T-cell (primary cell): ENCODE data around the gene TXLNB. TPM values are rescaled to one million over a fixed set of nuclear protein-coding genes. Genes with fewer than 3 reads are reported as not detected.
"Not testable (repeated sequence)": the region's sequence is repeated elsewhere in the genome, so short reads cannot be mapped to it uniquely, and the experiment has no call there.

ENCODE experiments used
- ATAC-seq, 4 experiments: fragments of 200-7000 bp in 3 of 4; fragments of 150-1000 bp in 1 of 4; cut with Tn5 transposase; replicated peaks in 1 of 4; 1 replicate in 3 of 4; 2 replicates in 1 of 4; pipeline ENCODE4 v1.10.0; 2021; ENCODE audit warnings: moderate library complexity in 3 of 4, mild to moderate bottlenecking in 2 of 4, moderate number of reproducible peaks in 1 of 4
- CTCF ChIA-PET, 2 donors: fragments of 300-600 bp; sonication (Branson Sonifier 250); formaldehyde crosslinking; loops; one replicate each; lab custom pipeline; 2022; ENCODE audit warnings: antibody characterized with exemption in 2 of 2; lab: Charles Lee
- POLR2A ChIA-PET, 2 donors: fragments of 300-600 bp; sonication (Branson Sonifier 250); formaldehyde crosslinking; loops; one replicate each; lab custom pipeline; 2022; ENCODE audit warnings: antibody characterized with exemption in 2 of 2; lab: Charles Lee
- DNase-seq, 35 experiments: peaks; one replicate each; pipeline versions ENCODE4 v3.0.0 to v3.0.0-alpha.2; 2013 to 2023
- H3K27ac ChIP-seq: one replicate; pipeline ENCODE4 v1.5.1; 2013; ENCODE audit warnings: low read length
- H3K27me3 ChIP-seq, 2 experiments: replicated peaks in 1 of 2; 1 replicate in 1 of 2; 2 replicates in 1 of 2; pipeline versions ENCODE4 v1.6.1 to v1.7.0; 2013; ENCODE audit warnings: low read length in 1 of 2, mixed read lengths in 1 of 2; ENCODE audit not compliant: control insufficient read depth in 2 of 2, insufficient read depth in 2 of 2; ENCODE audit errors: extremely low read depth in 1 of 2
- H3K36me3 ChIP-seq, 2 donors: 1 replicate in 1 of 2; 2 replicates in 1 of 2; pipeline versions ENCODE4 v1.6.1 to v1.7.0; 2013; ENCODE audit warnings: low read length in 1 of 2; ENCODE audit not compliant: control insufficient read depth in 2 of 2, insufficient read depth in 1 of 2; ENCODE audit errors: extremely low read depth in 1 of 2
- H3K4me1 ChIP-seq, 2 experiments: 1 replicate in 1 of 2; 2 replicates in 1 of 2; pipeline versions ENCODE4 v1.6.1 to v1.7.0; 2013; ENCODE audit warnings: low read length in 2 of 2, mixed read lengths in 1 of 2; ENCODE audit not compliant: insufficient read depth in 2 of 2, control insufficient read depth in 1 of 2; ENCODE audit errors: extremely low read depth in 1 of 2
- H3K4me3 ChIP-seq, 2 donors: 1 replicate in 1 of 2; 2 replicates in 1 of 2; pipeline versions ENCODE4 v1.5.1 to v1.7.0; 2013; ENCODE audit warnings: mild to moderate bottlenecking in 2 of 2, low read length in 1 of 2, moderate library complexity in 1 of 2; ENCODE audit not compliant: control insufficient read depth in 1 of 2; ENCODE audit errors: extremely low read depth in 1 of 2
- H3K9me3 ChIP-seq: 2 replicates; pipeline ENCODE4 v1.7.0; 2013
- H3K27ac Mint-ChIP-seq, 2 donors: one replicate each; pipeline ENCODE4 v1.8.0; 2020 to 2021; ENCODE audit warnings: mild to moderate bottlenecking in 2 of 2, mixed read lengths in 2 of 2
- H3K27me3 Mint-ChIP-seq, 2 donors: one replicate each; pipeline ENCODE4 v1.8.0; 2021 to 2022; ENCODE audit warnings: mixed read lengths in 2 of 2
- H3K36me3 Mint-ChIP-seq: one replicate; pipeline ENCODE4 v1.8.0; 2021; ENCODE audit warnings: mixed read lengths
- H3K4me1 Mint-ChIP-seq, 3 donors: one replicate each; pipeline ENCODE4 v1.8.0; 2020 to 2022; ENCODE audit warnings: mixed read lengths in 3 of 3, mild to moderate bottlenecking in 1 of 3
- H3K4me3 Mint-ChIP-seq, 3 donors: one replicate each; pipeline ENCODE4 v1.8.0; 2020 to 2022; ENCODE audit warnings: mild to moderate bottlenecking in 3 of 3, mixed read lengths in 3 of 3, moderate library complexity in 3 of 3
- H3K9me3 Mint-ChIP-seq, 3 donors: one replicate each; pipeline ENCODE4 v1.8.0; 2020 to 2022; ENCODE audit warnings: mixed read lengths in 3 of 3
- WGBS: methylation state at CpG from one replicate; pipeline ENCODE4 v1.1.5; 2013; ENCODE audit warnings: missing lambda C conversion rate; ENCODE audit not compliant: insufficient coverage; 5-methylcytosine and 5-hydroxymethylcytosine counted together
- total RNA-seq, 35 experiments: library from RNA in 6 of 35; stranded (reverse) in 6 of 35; fragments of 120-200 nt in 1 of 35; gene quantifications; one replicate each; pipeline versions ENCODE4 v1.2.1 to v1.2.4 and lab custom pipeline; 2013 to 2026

TXLNB gene
- total RNA-seq, 5 donors from 2014 or later (not counting 1 experiment from before 2014, with no cell fraction given), result 0.41 to 0.92 (median 0.72) TPM

DNA sequence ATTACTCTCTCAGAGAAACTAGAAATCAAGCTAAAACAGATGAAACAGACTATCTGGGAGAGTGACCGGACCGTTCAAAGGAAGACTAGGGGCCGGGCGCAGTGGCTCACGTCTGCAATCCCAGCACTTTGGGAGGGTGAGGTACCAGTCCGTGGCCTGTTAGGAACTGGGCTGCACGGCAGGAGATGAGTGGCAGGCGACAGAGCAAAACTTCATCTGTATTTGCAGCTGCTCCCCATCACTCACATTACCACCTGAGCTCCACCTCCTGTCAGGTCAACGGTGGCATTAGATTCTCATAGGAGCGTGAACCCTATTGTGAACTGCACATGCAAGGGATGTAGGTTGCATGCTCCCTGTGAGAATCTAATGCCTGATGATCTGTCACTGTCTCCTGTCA, 5.4 kb downstream of the TXLNB start:
- H3K4me1 Mint-ChIP-seq, result peaks cover 26 to 42% (median 39%) of the 10 kb centered on the region in 3 donors
- H3K4me1 ChIP-seq, result peaks cover 11 to 18% of the 10 kb centered on the region in 2 experiments
- POLR2A ChIA-PET, H3K27ac ChIP-seq, H3K36me3 Mint-ChIP-seq, H3K9me3 Mint-ChIP-seq, H3K4me3 ChIP-seq, DNase-seq, H3K27me3 Mint-ChIP-seq, H3K36me3 ChIP-seq, H3K4me3 Mint-ChIP-seq, H3K27me3 ChIP-seq, H3K9me3 ChIP-seq, ATAC-seq: not testable (repeated sequence)
- CTCF ChIA-PET, result interaction anchor here in 1 of 2 donors (1.2 kb wide), 1 partner anchor 10 kb away, joined by 3 read pairs; no protein-coding TSS in a partner anchor
- 100% methylated on average over 2 of the region's 10 CpGs for WGBS
- H3K27ac Mint-ChIP-seq, result peak overlapping the region in 1 of 2 donors; percentile 39

DNA sequence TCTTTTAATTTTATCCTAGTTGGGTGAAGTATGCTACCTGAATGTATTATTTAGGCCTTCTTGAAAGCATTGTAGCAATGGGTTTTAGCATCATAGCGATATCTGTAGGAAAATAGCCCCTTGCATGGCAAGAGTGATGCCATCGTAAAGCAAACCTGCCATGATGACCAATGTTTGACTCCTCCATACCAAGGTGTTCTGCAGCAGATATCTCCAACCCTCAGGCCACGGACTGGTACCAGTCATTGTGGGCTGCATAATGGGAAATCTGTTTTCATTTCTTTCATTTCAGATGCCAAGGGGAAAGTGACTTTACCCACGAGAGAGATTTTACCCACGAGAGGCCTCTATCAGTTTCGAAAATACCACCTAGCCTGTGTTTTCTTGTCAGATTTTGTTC, 6.2 kb downstream of the TXLNB start:
- peaks cover 23 to 38% (median 30%) of the 10 kb centered on the region in 3 donors for H3K4me1 Mint-ChIP-seq
- Histone ChIP-seq H3K27me3 (no peaks in the 10 kb centered on the region), H3K4me3 (no peak overlapping the region), H3K27ac (no peak overlapping the region), H3K36me3 (no peaks in the 10 kb centered on the region), H3K9me3 (no peaks in the 10 kb centered on the region), H3K4me1 (peaks cover 11 to 13% of the 10 kb centered on the region in 2 experiments)
- peaks cover 0 to 5% (median 0%) of the 10 kb centered on the region in 3 donors for H3K9me3 Mint-ChIP-seq
- ATAC-seq, result no peak
- H3K4me3 Mint-ChIP-seq, result no peak overlapping the region
- CTCF ChIA-PET, result no interaction called here
- H3K36me3 Mint-ChIP-seq, result peaks cover 10% of the 10 kb centered on the region
- H3K27ac Mint-ChIP-seq, result no peak overlapping the region
- no peak for DNase-seq
- H3K27me3 Mint-ChIP-seq, result no peaks in the 10 kb centered on the region
- 100% methylated on average over 1 of the region's 6 CpGs for WGBS
- POLR2A ChIA-PET, result no interaction called here

DNA sequence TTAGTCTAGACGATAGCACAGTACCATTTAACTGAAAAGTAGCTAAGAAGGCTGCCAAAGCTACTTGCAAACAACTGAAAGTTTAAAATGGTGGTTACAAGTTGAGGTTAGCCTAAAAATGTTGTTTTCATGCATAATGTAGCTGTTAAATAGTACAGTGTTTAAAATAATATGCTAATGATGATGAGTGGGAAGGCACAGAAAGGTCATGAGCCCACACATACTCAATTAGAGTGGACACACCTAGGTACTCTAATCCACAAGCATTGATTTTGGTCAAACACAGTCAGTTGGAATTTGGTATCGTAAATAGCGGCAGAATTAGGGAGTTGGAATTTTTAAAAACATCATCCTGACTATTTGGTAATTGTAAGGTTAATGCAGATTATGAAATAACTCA, 7.0 kb downstream of the TXLNB start:
- no peaks in the 10 kb centered on the region for H3K36me3 ChIP-seq
- H3K27me3 ChIP-seq, result no peaks in the 10 kb centered on the region
- DNase-seq (no peak), ATAC-seq (no peak)
- ChIA-PET CTCF (no interaction called here), POLR2A (no interaction called here)
- H3K9me3 ChIP-seq, result no peaks in the 10 kb centered on the region
- no peak overlapping the region for H3K4me3 ChIP-seq
- H3K27ac ChIP-seq, result no peak overlapping the region
- peaks cover 10% of the 10 kb centered on the region for H3K36me3 Mint-ChIP-seq
- peaks cover 21 to 35% (median 25%) of the 10 kb centered on the region in 3 donors for H3K4me1 Mint-ChIP-seq
- H3K4me1 ChIP-seq, result peaks cover 8 to 13% of the 10 kb centered on the region in 2 experiments
- 100% methylated on average over 1 of the region's 3 CpGs for WGBS
- no peaks in the 10 kb centered on the region for H3K27me3 Mint-ChIP-seq
- H3K27ac Mint-ChIP-seq, result no peak overlapping the region
- H3K9me3 Mint-ChIP-seq, result peaks cover 0 to 5% (median 0%) of the 10 kb centered on the region in 3 donors
- no peak overlapping the region for H3K4me3 Mint-ChIP-seq

DNA sequence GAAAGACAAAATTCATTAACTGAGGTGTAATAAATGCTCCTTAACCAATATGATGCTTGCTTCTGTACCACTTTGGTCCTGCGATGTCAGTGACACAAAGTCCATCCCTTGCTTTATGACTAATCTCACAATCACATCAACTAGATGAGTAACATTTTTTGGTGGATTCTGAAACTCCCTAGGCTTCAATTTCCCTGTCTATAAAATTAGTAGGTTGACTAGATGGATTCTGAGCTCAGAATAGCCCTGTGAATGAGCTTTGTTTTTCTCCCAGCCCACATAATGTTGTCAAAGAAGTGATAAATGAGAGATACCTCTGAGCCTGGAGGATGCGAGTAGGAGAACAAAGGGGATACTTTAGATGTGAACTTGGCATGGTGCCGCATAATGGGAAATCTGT, 9.1 kb downstream of the TXLNB start:
- H3K36me3 ChIP-seq, result no peaks in the 10 kb centered on the region
- H3K9me3 ChIP-seq, result no peaks in the 10 kb centered on the region
- no peaks in the 10 kb centered on the region for H3K9me3 Mint-ChIP-seq
- no peaks in the 10 kb centered on the region for H3K27me3 ChIP-seq
- H3K4me1 Mint-ChIP-seq, result peaks cover 23 to 36% (median 26%) of the 10 kb centered on the region in 3 donors
- H3K27ac Mint-ChIP-seq, result no peak overlapping the region
- CTCF ChIA-PET, result no interaction called here
- no peaks in the 10 kb centered on the region for H3K27me3 Mint-ChIP-seq
- WGBS, result no CpG with 5 or more reads among the region's 3 CpGs
- peaks cover 3% of the 10 kb centered on the region for H3K36me3 Mint-ChIP-seq
- no peak overlapping the region for H3K4me3 ChIP-seq
- POLR2A ChIA-PET, result interaction anchor here in 1 of 2 donors (0.6 to 1.2 kb wide), 3 partner anchors 65 to 123 kb away, joined by 3 to 13 read pairs (median 6); no protein-coding TSS in a partner anchor
- ATAC-seq, result no peak
- no peak for DNase-seq
- H3K27ac ChIP-seq, result no peak overlapping the region
- H3K4me3 Mint-ChIP-seq, result no peak overlapping the region
- H3K4me1 ChIP-seq, result peaks cover 7 to 10% of the 10 kb centered on the region in 2 experiments

DNA sequence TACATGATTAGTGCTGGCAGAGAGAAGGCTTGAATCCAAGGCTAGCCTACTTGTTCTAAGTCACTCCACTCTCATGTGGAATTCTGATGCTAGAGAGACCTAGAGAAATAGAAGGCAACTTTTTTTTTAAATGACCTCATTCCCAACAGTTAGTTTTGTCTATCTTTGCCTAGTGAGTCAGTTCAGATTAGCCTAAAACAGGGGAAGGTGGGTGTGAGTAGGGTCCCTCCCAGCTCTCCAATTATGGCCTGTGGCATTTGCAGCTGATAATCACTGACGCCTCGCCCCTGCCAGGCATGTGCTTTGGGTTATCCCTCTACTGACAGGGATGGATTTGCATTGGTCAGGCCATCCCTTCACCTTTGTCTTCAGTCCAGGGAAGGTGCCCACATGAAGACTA, 13.6 kb downstream of the TXLNB start:
- peaks cover 7 to 10% of the 10 kb centered on the region in 2 experiments for H3K4me1 ChIP-seq
- peak overlapping the region; percentile 64 to 82 for H3K27ac Mint-ChIP-seq
- no peaks in the 10 kb centered on the region for H3K27me3 ChIP-seq
- H3K27ac ChIP-seq, result no peak overlapping the region
- H3K9me3 ChIP-seq, result no peaks in the 10 kb centered on the region
- no peaks in the 10 kb centered on the region for H3K36me3 ChIP-seq
- ChIA-PET CTCF (no interaction called here), POLR2A (no interaction called here)
- no peaks in the 10 kb centered on the region for H3K27me3 Mint-ChIP-seq
- no peak overlapping the region for H3K4me3 Mint-ChIP-seq
- 80% methylated on average over 1 of the region's 2 CpGs for WGBS
- no peak for ATAC-seq
- no peaks in the 10 kb centered on the region for H3K9me3 Mint-ChIP-seq
- H3K36me3 Mint-ChIP-seq, result peaks cover 4% of the 10 kb centered on the region
- DNase-seq, result no peak
- peaks cover 27 to 34% (median 28%) of the 10 kb centered on the region in 3 donors for H3K4me1 Mint-ChIP-seq
- H3K4me3 ChIP-seq, result no peak overlapping the region

DNA sequence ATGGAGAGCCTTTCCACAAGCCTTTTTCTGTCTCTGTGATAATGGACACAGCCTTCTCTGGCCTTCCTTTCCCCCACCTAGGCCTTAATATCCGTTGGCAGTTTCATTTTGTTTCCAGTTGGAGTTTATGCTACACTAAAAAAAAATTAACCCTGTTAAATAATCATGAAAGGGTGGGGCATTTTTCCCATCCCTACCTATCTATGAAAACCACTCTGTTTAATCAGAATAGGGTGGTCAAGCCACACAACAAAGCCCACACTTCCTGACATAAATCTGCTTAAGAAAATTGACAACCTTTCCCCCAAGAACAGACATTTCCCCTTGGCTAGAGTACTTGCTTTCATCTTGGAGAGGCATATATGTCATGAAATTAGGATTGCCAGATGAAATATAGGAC, 14.2 kb downstream of the TXLNB start:
- Histone ChIP-seq H3K27ac (no peak overlapping the region), H3K27me3 (no peaks in the 10 kb centered on the region), H3K9me3 (no peaks in the 10 kb centered on the region), H3K4me1 (peaks cover 7 to 10% of the 10 kb centered on the region in 2 experiments), H3K4me3 (no peak overlapping the region), H3K36me3 (no peaks in the 10 kb centered on the region)
- ChIA-PET CTCF (no interaction called here), POLR2A (interaction anchor here in 1 of 2 donors (0.6 kb wide), 1 partner anchor 14 kb away, joined by 4 read pairs; no protein-coding TSS in a partner anchor)
- H3K4me1 Mint-ChIP-seq, result peaks cover 27 to 30% (median 28%) of the 10 kb centered on the region in 3 donors
- H3K27me3 Mint-ChIP-seq, result no peaks in the 10 kb centered on the region
- H3K36me3 Mint-ChIP-seq, result peaks cover 4% of the 10 kb centered on the region
- no peak overlapping the region for H3K4me3 Mint-ChIP-seq
- no peaks in the 10 kb centered on the region for H3K9me3 Mint-ChIP-seq
- ATAC-seq (no peak), DNase-seq (no peak)
- H3K27ac Mint-ChIP-seq, result peak overlapping the region in 1 of 2 donors; percentile 52
- no CpG with 5 or more reads among the region's 1 CpG for WGBS
